Caco-2 (cell line): ENCODE data around the gene DRGX. TPM values are rescaled to one million over a fixed set of nuclear protein-coding genes. Genes with fewer than 3 reads are reported as not detected.

Experiments used
- BruUV-seq: library from RNA; stranded (reverse); fragments of 400-500 nt; replicated peaks from 2 replicates; lab custom pipeline; 2021; lab: Mats Ljungman, UMichigan
- CTCF ChIA-PET: fragments of 300-600 bp; sonication (Branson Sonifier 250); formaldehyde crosslinking; loops from one replicate; lab custom pipeline; 2022; ENCODE audit warnings: antibody characterized with exemption; lab: Charles Lee
- POLR2A ChIA-PET: fragments of 300-600 bp; sonication (Branson Sonifier 250); formaldehyde crosslinking; loops from one replicate; lab custom pipeline; 2022; ENCODE audit warnings: antibody characterized with exemption; lab: Charles Lee
- DNase-seq, 2 experiments: peaks; one replicate each; pipeline versions ENCODE4 v3.0.0 to v3.0.0-alpha.2; 2020 to 2022
- H3K27me3 ChIP-seq: replicated peaks from 2 replicates; pipeline ENCODE4 v1.6.0; 2011; ENCODE audit warnings: low read length; ENCODE audit not compliant: control insufficient read depth, insufficient read depth
- H3K36me3 ChIP-seq: 2 replicates; pipeline ENCODE4 v1.5.1; 2011; ENCODE audit warnings: low read length; ENCODE audit not compliant: control insufficient read depth, insufficient read depth
- H3K4me1 ChIP-seq: fragments of 250-450 bp; sonication (Bioruptor Pico); 2 replicates; pipeline ENCODE4 v1.5.1; 2020; ENCODE audit warnings: mild to moderate bottlenecking
- H3K4me3 ChIP-seq: 2 replicates; pipeline ENCODE4 v1.5.1; 2011; ENCODE audit warnings: low read depth, mild to moderate bottlenecking, control low read depth, low read length
- H3K9me3 ChIP-seq: fragments of 250-450 bp; sonication (Bioruptor Pico); 2 replicates; pipeline ENCODE4 v1.5.1; 2020; ENCODE audit warnings: mild to moderate bottlenecking, moderate library complexity
- H3K27ac Mint-ChIP-seq: one replicate; pipeline ENCODE4 v1.8.0; 2022; ENCODE audit warnings: mixed read lengths; ENCODE audit not compliant: unreplicated experiment
- H3K27me3 Mint-ChIP-seq: one replicate; pipeline ENCODE4 v1.8.0; 2022; ENCODE audit warnings: mixed read lengths; ENCODE audit not compliant: insufficient read depth, unreplicated experiment
- H3K36me3 Mint-ChIP-seq: one replicate; pipeline ENCODE4 v1.8.0; 2022; ENCODE audit warnings: mild to moderate bottlenecking, mixed read lengths; ENCODE audit not compliant: insufficient read depth, unreplicated experiment
- H3K4me1 Mint-ChIP-seq: one replicate; pipeline ENCODE4 v1.8.0; 2022; ENCODE audit warnings: low read depth, mixed read lengths; ENCODE audit not compliant: unreplicated experiment
- H3K4me3 Mint-ChIP-seq: one replicate; pipeline ENCODE4 v1.8.0; 2022; ENCODE audit warnings: mild to moderate bottlenecking, moderate library complexity, mixed read lengths; ENCODE audit not compliant: unreplicated experiment
- H3K9me3 Mint-ChIP-seq: one replicate; pipeline ENCODE4 v1.8.0; 2022; ENCODE audit warnings: mixed read lengths; ENCODE audit not compliant: unreplicated experiment
- CTCF ChIP-seq, 2 experiments: fragments of 200-600 bp in 1 of 2; IDR thresholded peaks; 1 replicate in 1 of 2; 2 replicates in 1 of 2; pipeline versions ENCODE4 v1.5.1 to v1.8.0; 2011 to 2022; ENCODE audit warnings: antibody characterized with exemption in 1 of 2, control low read depth in 1 of 2, inconsistent platforms in 1 of 2, low read depth in 1 of 2, low read length in 1 of 2, mild to moderate bottlenecking in 1 of 2, moderate library complexity in 1 of 2; ENCODE audit not compliant: insufficient read depth in 1 of 2, severe bottlenecking in 1 of 2, unreplicated experiment in 1 of 2
- intact Hi-C: fragments of 100-400 bp; cut with micrococcal nuclease; formaldehyde crosslinking; loops from one replicate; pipeline ENCODE4 v1.10.0; 2022; ENCODE audit not compliant: unreplicated experiment
- total RNA-seq: library from RNA; stranded (reverse); gene quantifications from 2 replicates; pipeline ENCODE4 v1.2.3, GENCODE V29; 2022

Gene DRGX
- total RNA-seq, 1 experiment from 2014 or later, result not detected

- H3K4me3 Mint-ChIP-seq, result no peak overlapping the region
- H3K9me3 ChIP-seq, result no peaks in the 10 kb centered on the region
- no peak overlapping the region for H3K4me3 ChIP-seq
- no peaks in the 10 kb centered on the region for H3K9me3 Mint-ChIP-seq
- no TSS peak for BruUV-seq
- TF ChIP-seq CTCF (IDR thresholded peaks at IDR 0.05; ENCODE audit: insufficient read depth in 1 of 2, low read depth in 1 of 2, low read length in 1 of 2, severe bottlenecking in 1 of 2, unreplicated experiment in 1 of 2), result no peak
- H3K27me3 Mint-ChIP-seq, result peaks cover 13% of the 10 kb centered on the region
- no peaks in the 10 kb centered on the region; the same call in 1 of the 2 replicates for H3K27me3 ChIP-seq
- ChIA-PET CTCF (no interaction called here), POLR2A (interaction anchor here (0.7 kb wide), 1 partner anchor 112 kb away, joined by 3 read pairs; no protein-coding TSS in a partner anchor)
- no peaks in the 10 kb centered on the region for H3K36me3 Mint-ChIP-seq
- no peaks in the 10 kb centered on the region for H3K4me1 ChIP-seq
- intact Hi-C loops, result no loop called here
- no peaks in the 10 kb centered on the region for H3K36me3 ChIP-seq
- DNase-seq, result no peak
- no peaks in the 10 kb centered on the region for H3K4me1 Mint-ChIP-seq
- H3K27ac Mint-ChIP-seq, result no peak overlapping the region
Observed at GRCh38 chr10:49350846-49351532, 44.9 kb downstream of the DRGX start.

GRCh38 chr10:49350138-49350537 lies 45.8 kb downstream of the DRGX start:
- no peaks in the 10 kb centered on the region for H3K9me3 Mint-ChIP-seq
- H3K27me3 Mint-ChIP-seq, result peaks cover 15% of the 10 kb centered on the region
- intact Hi-C loops, result no loop called here
- ChIA-PET POLR2A (no interaction called here), CTCF (no interaction called here)
- H3K36me3 Mint-ChIP-seq, result no peaks in the 10 kb centered on the region
- DNase-seq, result no peak
- Histone ChIP-seq H3K36me3 (no peaks in the 10 kb centered on the region), H3K9me3 (no peaks in the 10 kb centered on the region), H3K4me3 (no peak overlapping the region), H3K27me3 (no peaks in the 10 kb centered on the region; the same call in 1 of the 2 replicates), H3K4me1 (no peaks in the 10 kb centered on the region)
- no peak for TF ChIP-seq CTCF (IDR thresholded peaks at IDR 0.05; ENCODE audit: insufficient read depth in 1 of 2, low read depth in 1 of 2, low read length in 1 of 2, severe bottlenecking in 1 of 2, unreplicated experiment in 1 of 2)
- no peaks in the 10 kb centered on the region for H3K4me1 Mint-ChIP-seq
- no TSS peak for BruUV-seq
- H3K27ac Mint-ChIP-seq, result no peak overlapping the region
- H3K4me3 Mint-ChIP-seq, result no peak overlapping the region

DNA sequence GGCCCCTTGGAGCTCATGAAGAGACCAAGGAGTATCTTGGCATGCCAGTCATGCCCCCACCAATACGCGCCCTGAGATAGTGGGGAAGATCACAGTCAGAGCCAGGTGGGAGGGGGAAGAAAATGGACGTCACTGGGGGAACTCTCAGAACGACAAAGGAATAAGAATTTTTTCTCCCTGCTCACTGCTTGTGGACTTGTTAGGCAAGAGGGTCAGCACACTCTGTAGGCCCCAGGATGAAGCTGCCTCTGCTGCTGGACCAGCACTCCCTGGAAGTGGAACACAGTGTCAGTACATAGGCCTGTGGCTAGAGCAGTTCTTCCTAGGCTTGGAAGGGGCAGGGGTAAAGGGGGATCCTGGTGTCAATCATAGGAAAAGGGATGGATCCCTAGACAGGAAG lies 46.5 kb downstream of the DRGX start:
- no TSS peak for BruUV-seq
- Mint-ChIP-seq H3K27me3 (peaks cover 14% of the 10 kb centered on the region), H3K36me3 (no peaks in the 10 kb centered on the region), H3K4me3 (no peak overlapping the region), H3K27ac (no peak overlapping the region), H3K9me3 (no peaks in the 10 kb centered on the region), H3K4me1 (no peaks in the 10 kb centered on the region)
- ChIA-PET POLR2A (no interaction called here), CTCF (no interaction called here)
- Histone ChIP-seq H3K27me3 (no peaks in the 10 kb centered on the region; the same call in 1 of the 2 replicates), H3K36me3 (no peaks in the 10 kb centered on the region), H3K9me3 (no peaks in the 10 kb centered on the region), H3K4me1 (no peaks in the 10 kb centered on the region), H3K4me3 (no peak overlapping the region)
- intact Hi-C loops, result no loop called here
- DNase-seq, result no peak
- TF ChIP-seq CTCF (IDR thresholded peaks at IDR 0.05; ENCODE audit: insufficient read depth in 1 of 2, low read depth in 1 of 2, low read length in 1 of 2, severe bottlenecking in 1 of 2, unreplicated experiment in 1 of 2), result no peak
